GM23248 (cell line): ENCODE results near the gene UBTD2.

ENCODE experiments used
- EZH2 ChIP-seq: fragments of 200-600 bp; sonication (generic); IDR thresholded peaks from 2 replicates; pipeline ENCODE4 v1.6.1; 2018; ENCODE audit warnings: antibody characterized with exemption, mild to moderate bottlenecking; ENCODE audit not compliant: insufficient read depth, poor library complexity, severe bottlenecking
- EZH2phosphoT487 ChIP-seq: fragments of 200-600 bp; sonication (generic); IDR thresholded peaks from 2 replicates; pipeline ENCODE4 v1.6.1; 2018; ENCODE audit warnings: antibody characterized with exemption, moderate library complexity, mild to moderate bottlenecking, low read depth; ENCODE audit not compliant: insufficient read depth

- TF ChIP-seq EZH2 = no peak
- no peak for TF ChIP-seq EZH2phosphoT487
These were observed 28.1 kb downstream of the UBTD2 start for GRCh38 chr5:172255444-172255843.
